Measurements from ENCODE around the gene VPS37C. TPM values are rescaled to one million over a fixed set of nuclear protein-coding genes. Genes with fewer than 3 reads are reported as not detected.

Gene VPS37C
- total RNA-seq, 1 donor from 2014 or later, result 19.6 TPM

GRCh38 chr11:61147271-61147670, 14.0 kb downstream of the VPS37C start:
- H3K27ac Mint-ChIP-seq (ENCODE audit: unreplicated experiment), result no peak overlapping the region
- H3K4me3 Mint-ChIP-seq (ENCODE audit: unreplicated experiment), result no peak overlapping the region
- H3K9me3 Mint-ChIP-seq (ENCODE audit: low read depth), result no peaks in the 10 kb centered on the region
- DNase-seq (ENCODE audit: low spot score), result no peak
- H3K36me3 Mint-ChIP-seq (ENCODE audit: low read depth), result no peaks in the 10 kb centered on the region
- H3K27me3 Mint-ChIP-seq (ENCODE audit: low read depth), result no peaks in the 10 kb centered on the region
- peaks cover 38% of the 10 kb centered on the region for H3K4me1 Mint-ChIP-seq (ENCODE audit: low read depth)
- TF ChIP-seq CTCF (IDR thresholded peaks at IDR 0.05), result no peak

- Mint-ChIP-seq H3K4me3 (ENCODE audit: unreplicated experiment) (no peak overlapping the region), H3K27ac (ENCODE audit: unreplicated experiment) (no peak overlapping the region), H3K4me1 (ENCODE audit: low read depth) (peaks cover 31% of the 10 kb centered on the region), H3K27me3 (ENCODE audit: low read depth) (no peaks in the 10 kb centered on the region), H3K9me3 (ENCODE audit: low read depth) (no peaks in the 10 kb centered on the region), H3K36me3 (ENCODE audit: low read depth) (no peaks in the 10 kb centered on the region)
- DNase-seq (ENCODE audit: low spot score), result no peak
- TF ChIP-seq CTCF (IDR thresholded peaks at IDR 0.05), result no peak
Measured at GRCh38 chr11:61146416-61146815, 14.8 kb downstream of the VPS37C start.

- no peak overlapping the region for H3K4me3 Mint-ChIP-seq (ENCODE audit: unreplicated experiment)
- no peak overlapping the region for H3K27ac Mint-ChIP-seq (ENCODE audit: unreplicated experiment)
- no peaks in the 10 kb centered on the region for H3K27me3 Mint-ChIP-seq (ENCODE audit: low read depth)
- H3K9me3 Mint-ChIP-seq (ENCODE audit: low read depth), result no peaks in the 10 kb centered on the region
- H3K36me3 Mint-ChIP-seq (ENCODE audit: low read depth), result no peaks in the 10 kb centered on the region
- H3K4me1 Mint-ChIP-seq (ENCODE audit: low read depth), result peaks cover 24% of the 10 kb centered on the region
- DNase-seq (ENCODE audit: low spot score), result no peak
- no peak for TF ChIP-seq CTCF (IDR thresholded peaks at IDR 0.05)
Measured at GRCh38 chr11:61145228-61146005, 15.8 kb downstream of the VPS37C start.

GRCh38 chr11:61144511-61145179, 16.6 kb downstream of the VPS37C start:
- TF ChIP-seq CTCF (IDR thresholded peaks at IDR 0.05), result no peak
- Mint-ChIP-seq H3K36me3 (ENCODE audit: low read depth) (no peaks in the 10 kb centered on the region), H3K27me3 (ENCODE audit: low read depth) (no peaks in the 10 kb centered on the region), H3K27ac (ENCODE audit: unreplicated experiment) (no peak overlapping the region), H3K9me3 (ENCODE audit: low read depth) (no peaks in the 10 kb centered on the region), H3K4me3 (ENCODE audit: unreplicated experiment) (no peak overlapping the region), H3K4me1 (ENCODE audit: low read depth) (peaks cover 23% of the 10 kb centered on the region)
- DNase-seq (ENCODE audit: low spot score), result no peak

- no peak for TF ChIP-seq CTCF (IDR thresholded peaks at IDR 0.05)
- Mint-ChIP-seq H3K27ac (ENCODE audit: unreplicated experiment) (no peak overlapping the region), H3K4me3 (ENCODE audit: unreplicated experiment) (no peak overlapping the region), H3K27me3 (ENCODE audit: low read depth) (no peaks in the 10 kb centered on the region), H3K4me1 (ENCODE audit: low read depth) (peaks cover 28% of the 10 kb centered on the region), H3K9me3 (ENCODE audit: low read depth) (no peaks in the 10 kb centered on the region), H3K36me3 (ENCODE audit: low read depth) (peaks cover 2% of the 10 kb centered on the region)
- DNase-seq (ENCODE audit: low spot score), result no peak
Measured at GRCh38 chr11:61142424-61142823, 18.8 kb downstream of the VPS37C start.

Data from chondrocyte (in vitro differentiated cells).